GM12873 (cell line): ENCODE results near the gene NOS3.

ENCODE experiments used
- TF ChIP-seq, protein P1 (sequence below): IDR thresholded peaks from 2 replicates; pipeline ENCODE4 v1.5.1; 2012; ENCODE audit warnings: low read depth, mild to moderate bottlenecking, moderate library complexity, low read length, control low read depth; ENCODE audit not compliant: insufficient read depth; ENCODE audit errors: missing control alignments

NOS3 gene

DNA sequence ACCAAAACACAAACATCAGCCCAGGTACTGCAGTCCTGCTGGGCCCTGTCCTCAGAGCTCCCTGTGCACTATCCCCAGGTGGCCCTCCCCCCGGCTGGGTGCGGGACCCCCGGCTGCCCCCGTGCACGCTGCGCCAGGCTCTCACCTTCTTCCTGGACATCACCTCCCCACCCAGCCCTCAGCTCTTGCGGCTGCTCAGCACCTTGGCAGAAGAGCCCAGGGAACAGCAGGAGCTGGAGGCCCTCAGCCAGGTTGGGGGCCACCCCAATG lies 19.2 kb downstream of the NOS3 start:
- TF ChIP-seq, protein P1, sequence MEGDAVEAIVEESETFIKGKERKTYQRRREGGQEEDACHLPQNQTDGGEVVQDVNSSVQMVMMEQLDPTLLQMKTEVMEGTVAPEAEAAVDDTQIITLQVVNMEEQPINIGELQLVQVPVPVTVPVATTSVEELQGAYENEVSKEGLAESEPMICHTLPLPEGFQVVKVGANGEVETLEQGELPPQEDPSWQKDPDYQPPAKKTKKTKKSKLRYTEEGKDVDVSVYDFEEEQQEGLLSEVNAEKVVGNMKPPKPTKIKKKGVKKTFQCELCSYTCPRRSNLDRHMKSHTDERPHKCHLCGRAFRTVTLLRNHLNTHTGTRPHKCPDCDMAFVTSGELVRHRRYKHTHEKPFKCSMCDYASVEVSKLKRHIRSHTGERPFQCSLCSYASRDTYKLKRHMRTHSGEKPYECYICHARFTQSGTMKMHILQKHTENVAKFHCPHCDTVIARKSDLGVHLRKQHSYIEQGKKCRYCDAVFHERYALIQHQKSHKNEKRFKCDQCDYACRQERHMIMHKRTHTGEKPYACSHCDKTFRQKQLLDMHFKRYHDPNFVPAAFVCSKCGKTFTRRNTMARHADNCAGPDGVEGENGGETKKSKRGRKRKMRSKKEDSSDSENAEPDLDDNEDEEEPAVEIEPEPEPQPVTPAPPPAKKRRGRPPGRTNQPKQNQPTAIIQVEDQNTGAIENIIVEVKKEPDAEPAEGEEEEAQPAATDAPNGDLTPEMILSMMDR, result no peak

DNA sequence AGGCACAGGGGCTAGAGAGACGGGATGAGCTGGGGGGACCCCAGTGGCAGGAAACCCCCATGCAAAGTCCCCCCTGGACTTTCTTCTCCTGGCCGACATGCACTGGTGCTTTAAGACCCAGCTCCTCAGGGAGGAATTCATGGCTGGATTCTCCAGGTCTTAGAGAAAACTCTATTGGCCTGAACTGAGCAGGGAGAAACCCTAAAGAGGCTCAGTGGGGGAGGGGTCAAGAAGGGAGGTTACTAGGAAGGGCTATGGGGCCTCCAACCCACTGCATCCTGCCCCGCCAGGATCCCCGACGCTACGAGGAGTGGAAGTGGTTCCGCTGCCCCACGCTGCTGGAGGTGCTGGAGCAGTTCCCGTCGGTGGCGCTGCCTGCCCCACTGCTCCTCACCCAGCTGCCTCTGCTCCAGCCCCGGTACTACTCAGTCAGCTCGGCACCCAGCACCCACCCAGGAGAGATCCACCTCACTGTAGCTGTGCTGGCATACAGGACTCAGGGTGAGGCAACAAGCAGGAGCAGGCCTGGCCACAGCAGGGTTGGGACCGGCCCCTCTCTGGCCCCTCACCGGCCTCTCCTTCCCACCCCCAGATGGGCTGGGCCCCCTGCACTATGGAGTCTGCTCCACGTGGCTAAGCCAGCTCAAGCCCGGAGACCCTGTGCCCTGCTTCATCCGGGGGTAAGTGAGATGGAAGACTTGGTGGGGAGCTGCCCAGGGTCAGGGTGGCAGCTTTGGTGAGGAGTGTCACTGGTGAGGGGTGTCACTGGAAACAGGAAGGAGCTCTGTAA lies 19.7 kb downstream of the NOS3 start:
- TF ChIP-seq, protein P1, result no peak

DNA sequence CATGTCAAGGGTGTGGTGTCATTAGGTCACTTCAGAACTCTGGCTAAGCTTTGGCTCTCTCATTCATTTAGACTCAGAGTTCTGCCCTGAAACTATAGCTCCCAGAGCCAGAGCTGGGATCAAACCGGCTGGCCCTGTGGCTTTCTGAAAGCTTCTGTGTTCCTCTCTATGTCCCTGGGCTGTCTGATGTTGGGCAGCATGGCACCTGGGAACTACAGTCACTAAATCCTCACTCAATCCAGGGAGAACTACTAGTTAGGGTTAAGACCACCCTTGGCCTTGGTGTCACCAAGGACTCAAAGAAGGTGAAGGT lies 20.2 kb downstream of the NOS3 start:
- TF ChIP-seq, protein P1, result no peak

DNA sequence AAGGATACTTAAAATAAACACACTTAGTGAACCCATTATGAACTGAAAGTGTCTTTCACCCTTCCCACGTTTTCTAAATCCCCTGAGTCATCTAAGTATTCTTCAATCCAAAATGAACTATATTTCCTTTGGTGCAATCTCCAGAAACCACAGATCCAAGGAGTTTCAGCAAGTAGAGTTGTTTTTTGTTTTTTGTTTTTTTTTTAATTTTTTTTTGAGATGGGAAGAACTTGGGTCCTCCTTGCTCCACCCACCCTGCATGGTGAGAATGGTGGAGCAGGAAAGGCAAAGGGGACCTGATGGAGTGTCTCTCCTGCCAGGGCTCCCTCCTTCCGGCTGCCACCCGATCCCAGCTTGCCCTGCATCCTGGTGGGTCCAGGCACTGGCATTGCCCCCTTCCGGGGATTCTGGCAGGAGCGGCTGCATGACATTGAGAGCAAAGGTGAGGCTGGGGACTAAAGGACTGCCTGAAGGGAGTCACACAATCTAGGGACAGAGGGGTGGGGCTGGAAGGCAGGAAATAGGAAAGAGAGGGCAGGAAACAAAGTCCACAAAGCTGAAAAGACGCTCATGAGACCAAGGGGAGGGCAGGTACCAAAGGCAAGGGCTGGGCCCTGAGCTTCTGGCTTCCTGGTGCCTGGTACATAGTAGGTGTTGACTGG lies 21.3 kb downstream of the NOS3 start:
- TF ChIP-seq, protein P1, result no peak

DNA sequence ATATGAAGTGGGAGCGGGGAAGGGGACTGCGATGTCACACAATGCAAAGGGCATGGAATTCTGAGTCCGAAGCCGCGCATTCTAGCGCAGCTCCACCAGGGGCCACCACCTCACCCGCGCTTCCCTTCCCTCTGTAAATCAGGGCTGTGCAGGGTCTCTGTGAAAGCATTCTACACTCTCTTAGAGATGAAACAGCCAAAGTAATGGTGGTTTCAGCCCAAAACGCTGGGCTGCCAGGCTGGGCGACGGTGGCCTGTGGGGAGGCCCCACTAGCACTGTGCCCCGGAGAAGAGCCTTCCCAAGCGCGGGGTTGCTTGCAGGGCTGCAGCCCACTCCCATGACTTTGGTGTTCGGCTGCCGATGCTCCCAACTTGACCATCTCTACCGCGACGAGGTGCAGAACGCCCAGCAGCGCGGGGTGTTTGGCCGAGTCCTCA lies 22.1 kb downstream of the NOS3 start:
- TF ChIP-seq, protein P1, result peak; percentile 58

DNA sequence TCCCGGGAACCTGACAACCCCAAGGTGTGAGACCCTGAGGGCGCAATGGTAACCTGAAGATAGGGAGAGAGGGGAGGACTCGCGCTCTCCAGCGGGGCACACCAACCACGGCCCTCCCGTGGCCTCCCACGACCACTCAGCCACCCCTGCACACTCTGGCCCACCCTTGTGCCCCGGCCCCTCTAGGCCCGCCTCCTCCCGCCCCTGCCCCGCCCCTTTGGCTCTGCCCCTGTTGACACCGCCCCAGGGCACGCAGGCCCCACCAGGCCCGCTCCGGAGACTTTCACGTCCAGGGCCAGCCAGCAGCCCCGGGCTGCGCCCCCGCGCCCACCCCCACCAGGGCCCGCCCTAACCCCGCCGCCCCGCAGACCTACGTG lies 22.5 kb downstream of the NOS3 start:
- TF ChIP-seq, protein P1, result no peak

DNA sequence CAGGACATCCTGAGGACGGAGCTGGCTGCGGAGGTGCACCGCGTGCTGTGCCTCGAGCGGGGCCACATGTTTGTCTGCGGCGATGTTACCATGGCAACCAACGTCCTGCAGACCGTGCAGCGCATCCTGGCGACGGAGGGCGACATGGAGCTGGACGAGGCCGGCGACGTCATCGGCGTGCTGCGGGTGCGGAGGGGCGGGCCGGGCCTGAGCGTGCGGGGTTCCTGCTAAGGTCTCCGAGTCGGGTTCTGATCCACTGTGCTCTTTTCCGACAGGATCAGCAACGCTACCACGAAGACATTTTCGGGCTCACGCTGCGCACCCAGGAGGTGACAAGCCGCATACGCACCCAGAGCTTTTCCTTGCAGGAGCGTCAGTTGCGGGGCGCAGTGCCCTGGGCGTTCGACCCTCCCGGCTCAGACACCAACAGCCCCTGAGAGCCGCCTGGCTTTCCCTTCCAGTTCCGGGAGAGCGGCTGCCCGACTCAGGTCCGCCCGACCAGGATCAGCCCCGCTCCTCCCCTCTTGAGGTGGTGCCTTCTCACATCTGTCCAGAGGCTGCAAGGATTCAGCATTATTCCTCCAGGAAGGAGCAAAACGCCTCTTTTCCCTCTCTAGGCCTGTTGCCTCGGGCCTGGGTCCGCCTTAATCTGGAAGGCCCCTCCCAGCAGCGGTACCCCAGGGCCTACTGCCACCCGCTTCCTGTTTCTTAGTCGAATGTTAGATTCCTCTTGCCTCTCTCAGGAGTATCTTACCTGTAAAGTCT lies 23.1 kb downstream of the NOS3 start:
- TF ChIP-seq, protein P1, result peak; percentile 28
